Central memory CD8-positive, alpha-beta T cell (primary cell): ENCODE data around the gene ARID1B.

Experiments used
- ATAC-seq: fragments of 150-1000 bp; cut with Tn5 transposase; replicated peaks from 2 replicates; pipeline ENCODE4 v1.10.0; 2022; ENCODE audit warnings: mild to moderate bottlenecking, moderate FRiP score, moderate number of reproducible peaks; ENCODE audit not compliant: poor library complexity, severe bottlenecking; ENCODE audit errors: extremely low read depth
- DNase-seq, 2 donors: peaks; one replicate each; pipeline ENCODE4 v3.0.0; 2021; ENCODE audit warnings: low spot score in 2 of 2
- H3K27ac Mint-ChIP-seq: one replicate; pipeline ENCODE4 v1.8.0; 2022; ENCODE audit warnings: low read depth, mild to moderate bottlenecking, moderate library complexity, mixed read lengths
- H3K27me3 Mint-ChIP-seq: one replicate; pipeline ENCODE4 v1.8.0; 2022; ENCODE audit warnings: mixed read lengths
- H3K36me3 Mint-ChIP-seq: one replicate; pipeline ENCODE4 v1.8.0; 2022; ENCODE audit warnings: mild to moderate bottlenecking, moderate library complexity, mixed read lengths; ENCODE audit not compliant: insufficient read depth
- H3K4me1 Mint-ChIP-seq: one replicate; pipeline ENCODE4 v1.8.0; 2022; ENCODE audit warnings: mixed read lengths
- H3K4me3 Mint-ChIP-seq: one replicate; pipeline ENCODE4 v1.8.0; 2022; ENCODE audit warnings: mild to moderate bottlenecking, moderate library complexity, mixed read lengths
- H3K9me3 Mint-ChIP-seq: one replicate; pipeline ENCODE4 v1.8.0; 2022; ENCODE audit warnings: mixed read lengths

Gene ARID1B

DNA sequence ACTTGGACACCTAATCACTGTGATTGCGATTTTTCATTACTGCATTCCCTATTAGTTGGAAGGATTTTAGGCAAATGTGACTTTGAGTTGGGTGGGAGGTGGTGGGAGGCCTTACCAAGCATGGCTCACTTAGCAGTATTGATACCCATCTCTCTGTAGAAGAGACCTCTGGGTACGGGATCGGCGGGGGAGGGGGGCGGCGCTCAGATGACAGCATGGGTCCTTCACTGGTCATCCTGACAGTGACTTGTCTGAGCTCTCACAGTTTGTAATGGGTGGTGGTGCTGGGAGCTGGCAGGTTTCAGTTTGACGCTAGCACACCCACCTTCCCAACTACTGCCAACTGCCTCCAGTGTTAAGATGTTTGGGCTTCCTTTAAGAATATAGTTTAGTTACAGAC is 231.4 kb downstream of the ARID1B start:
- Mint-ChIP-seq H3K27ac (no peak overlapping the region), H3K9me3 (no peaks in the 10 kb centered on the region), H3K4me3 (no peak overlapping the region), H3K36me3 (peaks cover 4% of the 10 kb centered on the region), H3K27me3 (no peaks in the 10 kb centered on the region), H3K4me1 (peaks cover 35% of the 10 kb centered on the region)
- ATAC-seq (no peak), DNase-seq (no peak)

DNA sequence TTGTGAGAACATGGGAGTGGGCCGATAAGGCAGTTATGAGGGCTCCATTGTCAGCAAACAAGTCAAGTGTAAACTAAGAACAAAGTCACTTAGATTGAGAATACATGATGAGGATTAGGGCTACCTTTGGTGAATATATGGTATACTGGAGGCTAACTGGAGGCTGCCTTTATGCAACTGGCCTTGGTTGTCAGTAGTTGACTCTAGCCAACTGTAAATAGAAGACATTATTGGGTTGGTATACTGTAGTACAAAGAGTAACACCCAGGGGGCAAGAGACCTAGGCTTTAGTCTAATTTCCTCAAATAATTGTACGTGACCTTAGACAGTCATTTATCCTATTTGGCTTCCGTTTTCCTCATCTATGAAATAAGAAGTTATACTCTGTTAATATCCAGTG is 235.2 kb downstream of the ARID1B start:
- no peaks in the 10 kb centered on the region for H3K27me3 Mint-ChIP-seq
- H3K27ac Mint-ChIP-seq: no peak overlapping the region
- DNase-seq (no peak), ATAC-seq (no peak)
- no peak overlapping the region for H3K4me3 Mint-ChIP-seq
- peaks cover 4% of the 10 kb centered on the region for H3K36me3 Mint-ChIP-seq
- H3K4me1 Mint-ChIP-seq: peaks cover 42% of the 10 kb centered on the region
- H3K9me3 Mint-ChIP-seq: no peaks in the 10 kb centered on the region

DNA sequence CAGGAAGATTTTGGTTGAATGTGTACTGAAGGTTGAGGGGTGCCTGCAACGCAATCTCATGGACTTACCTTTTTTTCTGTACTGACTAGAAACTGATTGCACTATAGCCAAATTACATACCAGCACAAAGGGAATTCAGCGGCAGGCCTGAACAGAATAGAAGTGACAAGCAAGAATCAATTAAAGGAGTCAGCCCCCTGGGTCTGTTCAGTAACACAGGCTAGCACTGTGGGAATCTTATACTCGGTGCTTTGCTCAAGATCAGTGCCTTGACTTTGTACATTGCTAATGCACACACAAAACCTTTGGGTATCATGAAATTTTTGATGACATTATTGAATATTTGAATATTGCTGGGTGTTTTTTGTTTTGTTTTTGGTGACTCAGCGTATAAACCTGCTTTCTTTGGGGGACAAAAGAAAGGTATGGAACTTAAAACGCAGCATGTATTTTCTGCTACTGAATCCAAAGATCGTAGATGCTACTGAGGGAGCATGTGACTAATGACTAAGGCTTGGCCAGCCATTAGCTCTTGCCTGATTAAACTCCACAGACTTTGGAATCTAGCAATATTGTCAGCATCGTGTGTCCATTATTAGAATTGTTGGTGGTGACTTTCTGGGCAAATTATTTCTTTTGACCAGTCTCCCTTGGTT is 236.6 kb downstream of the ARID1B start:
- Mint-ChIP-seq H3K36me3 (peaks cover 3% of the 10 kb centered on the region), H3K4me1 (peaks cover 39% of the 10 kb centered on the region), H3K4me3 (no peak overlapping the region), H3K27ac (no peak overlapping the region), H3K27me3 (no peaks in the 10 kb centered on the region), H3K9me3 (no peaks in the 10 kb centered on the region)
- ATAC-seq: no peak
- DNase-seq: no peak

DNA sequence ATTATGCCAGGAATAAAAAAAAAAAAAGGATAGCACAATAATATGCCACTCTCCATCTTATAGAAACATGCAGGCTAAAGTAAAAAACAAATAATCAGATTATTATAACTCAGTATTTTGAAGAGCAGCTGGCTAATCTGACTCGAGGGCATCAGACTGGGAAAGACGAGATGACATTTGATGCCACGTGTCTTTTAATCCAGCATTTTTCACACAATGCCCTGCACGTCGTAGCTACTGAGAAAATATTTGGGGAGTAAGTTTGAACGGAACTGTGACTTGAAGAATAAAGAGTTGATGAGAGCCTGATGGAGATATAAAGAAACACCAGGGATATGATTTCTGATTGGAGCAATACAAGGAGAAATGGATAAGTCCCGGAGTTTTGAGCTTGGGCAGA is 237.7 kb downstream of the ARID1B start:
- DNase-seq (no peak), ATAC-seq (no peak)
- H3K9me3 Mint-ChIP-seq: no peaks in the 10 kb centered on the region
- peaks cover 7% of the 10 kb centered on the region for H3K36me3 Mint-ChIP-seq
- no peak overlapping the region for H3K4me3 Mint-ChIP-seq
- H3K27me3 Mint-ChIP-seq: no peaks in the 10 kb centered on the region
- peaks cover 44% of the 10 kb centered on the region for H3K4me1 Mint-ChIP-seq
- peak overlapping the region; percentile 2 for H3K27ac Mint-ChIP-seq

DNA sequence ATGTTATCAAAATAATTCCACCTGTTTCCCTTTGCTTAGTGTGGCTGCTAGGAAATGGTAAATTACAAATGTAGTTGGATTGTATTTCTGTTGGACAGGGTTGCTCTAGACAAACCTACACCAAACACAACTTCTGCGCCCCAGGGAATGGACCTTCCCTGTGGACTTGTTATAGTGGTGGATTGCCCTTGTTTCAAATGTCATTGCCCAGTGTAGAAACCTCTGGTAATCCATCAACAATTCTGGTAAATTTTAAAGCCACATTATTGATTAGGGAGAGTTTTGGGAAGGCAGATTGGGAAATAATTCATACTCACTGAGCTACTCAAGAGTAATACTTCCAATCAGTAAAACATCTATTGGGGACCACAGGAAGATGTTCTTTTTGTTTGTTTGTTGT is 239.8 kb downstream of the ARID1B start:
- H3K27me3 Mint-ChIP-seq: no peaks in the 10 kb centered on the region
- H3K36me3 Mint-ChIP-seq: peaks cover 18% of the 10 kb centered on the region
- H3K9me3 Mint-ChIP-seq: no peaks in the 10 kb centered on the region
- no peak overlapping the region for H3K27ac Mint-ChIP-seq
- ATAC-seq (no peak), DNase-seq (no peak)
- H3K4me3 Mint-ChIP-seq: no peak overlapping the region
- peaks cover 43% of the 10 kb centered on the region for H3K4me1 Mint-ChIP-seq

DNA sequence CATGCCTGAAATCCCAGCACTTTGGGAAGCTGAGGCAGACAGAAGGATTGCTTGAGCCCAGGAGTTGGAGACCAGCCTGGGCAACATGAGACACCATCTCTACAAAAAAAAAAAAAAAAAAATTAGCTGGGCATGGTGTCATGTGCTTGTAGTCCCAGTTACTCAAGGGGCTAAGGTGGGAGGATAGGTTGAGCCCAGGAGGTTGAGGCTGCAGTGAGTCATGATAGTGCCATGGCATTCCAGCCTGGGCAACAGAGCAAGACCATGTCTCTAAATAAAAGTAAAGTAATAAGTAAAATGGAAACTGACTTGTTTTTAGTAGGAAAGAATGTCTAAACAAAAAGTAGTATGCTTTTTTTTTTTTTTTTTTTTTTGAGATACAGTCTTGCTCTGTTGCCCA is 240.7 kb downstream of the ARID1B start:
- Mint-ChIP-seq H3K4me1 (peaks cover 43% of the 10 kb centered on the region), H3K9me3 (no peaks in the 10 kb centered on the region), H3K27ac (peak overlapping the region; percentile 74), H3K4me3 (no peak overlapping the region), H3K27me3 (no peaks in the 10 kb centered on the region), H3K36me3 (peaks cover 17% of the 10 kb centered on the region)
- no peak for ATAC-seq
- DNase-seq: no peak

DNA sequence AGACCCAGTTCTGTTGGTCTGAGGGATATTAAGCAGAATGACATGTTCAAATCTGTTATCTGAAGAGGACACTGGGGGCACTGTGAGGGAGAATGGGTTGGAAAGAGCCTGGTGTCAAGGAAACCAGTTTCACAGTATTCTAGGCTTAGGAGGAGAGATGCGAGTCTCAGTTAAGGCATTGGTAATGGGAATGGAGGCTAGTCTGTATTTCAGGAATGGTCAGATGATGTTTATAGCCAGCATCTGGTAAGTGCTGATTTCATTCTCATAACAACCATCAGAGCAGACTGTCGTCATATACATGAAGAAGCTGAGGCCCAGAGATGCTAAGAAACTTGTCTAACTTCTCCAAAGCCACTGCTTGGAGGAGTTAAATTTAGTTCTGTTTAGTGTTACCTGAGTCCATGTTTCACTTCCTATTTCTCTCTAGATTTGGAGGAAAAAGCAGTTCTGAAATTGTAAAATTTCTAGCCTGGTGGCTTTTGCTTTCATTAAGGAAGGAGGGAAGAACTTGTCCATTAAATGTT is 242.0 kb downstream of the ARID1B start:
- Mint-ChIP-seq H3K27me3 (no peaks in the 10 kb centered on the region), H3K4me3 (peak overlapping the region; percentile 32), H3K36me3 (peaks cover 17% of the 10 kb centered on the region), H3K27ac (peak overlapping the region; percentile 95), H3K9me3 (no peaks in the 10 kb centered on the region), H3K4me1 (peaks cover 43% of the 10 kb centered on the region)
- ATAC-seq: no peak
- DNase-seq: no peak

DNA sequence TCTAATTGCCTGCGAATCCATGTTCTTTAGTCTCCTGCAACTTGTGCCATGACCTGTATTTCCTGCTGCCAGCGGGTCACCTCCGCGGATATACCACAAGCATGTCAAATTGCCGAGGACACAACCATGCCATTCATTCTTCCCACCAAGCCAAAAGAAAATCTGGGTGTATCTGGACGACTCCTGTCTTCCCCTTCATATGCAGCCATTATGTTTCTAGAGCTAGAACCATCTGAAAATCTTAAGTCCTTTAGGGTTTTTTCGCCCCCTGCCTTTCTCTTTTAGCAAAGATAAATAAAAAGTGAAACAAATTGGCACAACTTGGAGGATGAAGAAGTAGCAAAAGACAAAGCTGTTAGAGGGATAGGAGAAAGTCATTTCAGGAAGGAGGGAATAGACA is 242.6 kb downstream of the ARID1B start:
- peaks cover 42% of the 10 kb centered on the region for H3K4me1 Mint-ChIP-seq
- H3K9me3 Mint-ChIP-seq: no peaks in the 10 kb centered on the region
- H3K27me3 Mint-ChIP-seq: no peaks in the 10 kb centered on the region
- peak overlapping the region; percentile 88 for H3K4me3 Mint-ChIP-seq
- ATAC-seq: no peak
- peaks cover 17% of the 10 kb centered on the region for H3K36me3 Mint-ChIP-seq
- peak overlapping the region; percentile 95 for H3K27ac Mint-ChIP-seq
- no peak for DNase-seq

DNA sequence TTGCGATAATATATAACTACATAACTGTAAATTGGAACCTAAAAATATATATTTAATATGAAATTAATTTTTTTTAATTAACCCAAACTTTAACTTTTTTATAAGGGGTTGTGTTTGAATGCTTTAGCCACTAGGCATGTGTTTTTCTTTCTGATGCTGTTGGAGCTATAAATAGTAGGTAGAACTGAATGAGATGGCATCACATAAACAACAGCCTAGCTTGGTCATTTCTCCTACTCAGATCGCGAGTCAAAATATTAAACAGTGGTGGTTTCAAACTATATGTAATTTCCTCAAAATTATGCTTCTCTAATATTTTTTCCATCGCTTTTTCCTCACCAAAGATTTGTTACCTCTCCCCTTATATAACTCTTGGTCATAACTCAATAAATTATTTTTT is 243.2 kb downstream of the ARID1B start:
- peak overlapping the region; percentile 88 for H3K4me3 Mint-ChIP-seq
- peaks cover 17% of the 10 kb centered on the region for H3K36me3 Mint-ChIP-seq
- H3K4me1 Mint-ChIP-seq: peaks cover 42% of the 10 kb centered on the region
- H3K27ac Mint-ChIP-seq: peak overlapping the region; percentile 95
- DNase-seq (no peak), ATAC-seq (no peak)
- H3K27me3 Mint-ChIP-seq: no peaks in the 10 kb centered on the region
- no peaks in the 10 kb centered on the region for H3K9me3 Mint-ChIP-seq

DNA sequence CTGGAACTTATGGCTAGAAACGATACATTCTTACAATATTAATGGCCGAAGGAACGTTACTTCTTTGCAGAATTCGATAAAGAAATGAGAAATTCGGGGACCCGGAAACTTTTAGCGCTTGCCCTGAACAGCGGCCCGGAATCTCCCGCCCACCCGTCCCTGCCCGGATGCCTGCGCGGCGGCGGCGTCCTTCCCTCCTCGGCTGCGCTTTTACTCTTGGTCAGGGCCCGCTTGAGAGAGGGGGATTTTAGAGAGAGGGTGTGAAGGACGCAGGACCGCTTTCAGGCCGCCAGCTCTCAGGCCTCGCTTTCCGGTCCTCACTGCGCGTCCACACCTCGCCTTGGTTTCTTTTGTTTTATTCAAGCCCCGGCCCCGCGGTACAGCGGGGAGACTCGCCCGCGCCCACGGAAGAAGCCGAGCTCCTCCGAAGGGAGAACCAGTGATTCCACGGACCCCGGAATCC is 243.7 kb downstream of the ARID1B start:
- peak overlapping the region; percentile 88 for H3K4me3 Mint-ChIP-seq
- ATAC-seq (peak; percentile 17), DNase-seq (no peak)
- peaks cover 20% of the 10 kb centered on the region for H3K36me3 Mint-ChIP-seq
- peak overlapping the region; percentile 95 for H3K27ac Mint-ChIP-seq
- H3K4me1 Mint-ChIP-seq: peaks cover 39% of the 10 kb centered on the region
- no peaks in the 10 kb centered on the region for H3K27me3 Mint-ChIP-seq
- H3K9me3 Mint-ChIP-seq: no peaks in the 10 kb centered on the region

DNA sequence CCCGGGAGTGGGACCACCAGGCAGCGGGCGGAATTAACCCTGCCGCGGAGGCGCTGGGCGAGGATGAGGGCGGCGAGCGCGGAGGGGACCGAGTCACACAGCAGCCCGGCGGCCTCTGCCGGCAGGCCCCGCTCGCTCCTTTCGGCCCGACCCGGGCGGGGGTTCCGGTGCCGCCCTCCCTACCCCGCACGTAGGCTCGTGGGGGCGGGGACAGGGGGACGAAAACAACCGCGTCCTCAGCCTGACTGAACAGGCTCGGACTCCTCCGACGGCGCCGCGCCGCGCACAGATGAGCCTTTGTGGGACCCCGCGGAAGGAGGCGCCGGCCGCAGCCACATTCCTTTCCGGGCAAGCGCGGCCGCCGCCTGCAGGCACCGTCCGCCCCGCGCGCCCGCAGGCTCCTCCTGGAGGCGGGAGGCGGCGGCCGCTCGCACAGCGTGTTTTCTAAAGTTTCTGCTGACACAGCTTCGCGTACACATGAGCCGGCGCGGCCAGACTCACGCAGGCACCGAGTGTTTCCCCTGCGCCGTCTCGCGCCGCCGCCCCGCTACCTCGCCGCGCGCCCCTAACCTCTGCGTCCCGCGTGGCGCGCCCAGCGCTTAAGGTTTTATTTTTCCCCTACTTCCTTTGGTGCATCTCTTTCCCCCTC is 244.3 kb downstream of the ARID1B start:
- DNase-seq: peak; percentile 85 to 88
- Mint-ChIP-seq H3K4me1 (peaks cover 33% of the 10 kb centered on the region), H3K27ac (peak overlapping the region; percentile 95), H3K36me3 (peaks cover 20% of the 10 kb centered on the region), H3K27me3 (no peaks in the 10 kb centered on the region), H3K4me3 (peak overlapping the region; percentile 88), H3K9me3 (no peaks in the 10 kb centered on the region)
- peak; percentile 85 for ATAC-seq

DNA sequence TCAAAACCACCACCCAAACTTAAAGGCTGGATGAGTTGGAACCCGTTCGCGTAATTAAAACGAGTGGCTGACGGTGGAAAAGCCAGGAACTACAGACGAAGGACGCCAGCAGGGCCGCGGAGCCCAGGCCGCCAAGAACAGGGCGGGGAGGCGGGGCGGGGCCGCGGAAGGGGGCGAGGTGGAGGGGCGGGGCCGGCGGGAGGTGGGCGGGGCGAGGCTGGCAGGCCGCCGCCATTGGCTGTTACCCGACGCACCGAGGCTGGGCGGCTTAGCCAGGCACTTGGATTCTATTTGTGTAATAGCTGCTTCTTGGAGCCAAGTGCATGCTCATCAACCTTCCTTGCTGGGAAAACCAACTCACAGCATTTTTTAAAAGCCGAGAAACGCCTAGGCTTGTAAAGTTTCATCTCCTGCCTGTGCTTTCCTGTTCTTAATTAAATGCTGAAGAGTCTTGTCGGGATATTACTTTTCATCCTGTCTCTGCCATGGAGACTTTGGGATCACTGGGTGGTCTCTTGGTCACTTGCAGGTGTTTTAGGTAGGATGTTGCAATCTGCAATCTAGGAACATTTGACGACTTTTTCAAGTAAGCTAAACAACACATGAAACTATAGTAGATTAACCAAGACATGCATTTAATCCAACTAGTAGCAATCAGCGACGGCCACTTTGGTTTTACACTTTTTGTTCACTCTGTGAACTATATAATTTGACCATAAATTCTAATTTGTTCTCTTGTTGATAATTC is 245.0 kb downstream of the ARID1B start:
- Mint-ChIP-seq H3K9me3 (no peaks in the 10 kb centered on the region), H3K4me3 (peak overlapping the region; percentile 88), H3K4me1 (peaks cover 33% of the 10 kb centered on the region), H3K36me3 (peaks cover 20% of the 10 kb centered on the region), H3K27me3 (no peaks in the 10 kb centered on the region), H3K27ac (peak overlapping the region; percentile 95)
- DNase-seq: peak; percentile 68 to 74
- ATAC-seq: peak; percentile 72
